Activated CD4-positive, alpha-beta T cell treated with anti-CD3 and anti-CD28 coated beads for 1 hour (primary cell): ENCODE measurements around the gene LUC7L3.

Experiments used
- DNase-seq: peaks from one replicate; pipeline ENCODE4 v3.0.0-alpha.2; 2020

LUC7L3 gene

GRCh38 chr17:50763716-50764475, 44.5 kb downstream of the LUC7L3 start:
- DNase-seq, result no peak

- no peak for DNase-seq
These were observed 45.3 kb downstream of the LUC7L3 start for GRCh38 chr17:50764734-50765149.

GRCh38 chr17:50765454-50766221, 46.2 kb downstream of the LUC7L3 start:
- no peak for DNase-seq

- DNase-seq, result no peak
These were observed 47.0 kb downstream of the LUC7L3 start for GRCh38 chr17:50766222-50767023.

- no peak for DNase-seq
These were observed 47.6 kb downstream of the LUC7L3 start for GRCh38 chr17:50767030-50767429.

- no peak for DNase-seq
These were observed 48.0 kb downstream of the LUC7L3 start, which contains the start of gene ANKRD40CL for GRCh38 chr17:50767446-50767845. Gene ANKRD40CL (minus strand): TSS chr17:50767518. CDS start chr17:50766913, 605 bp downstream.

- no peak for DNase-seq
These were observed 49.0 kb downstream of the LUC7L3 start for GRCh38 chr17:50768346-50768761.

GRCh38 chr17:50769884-50770283, 50.5 kb downstream of the LUC7L3 start:
- DNase-seq, result no peak

GRCh38 chr17:50770346-50770745, 50.9 kb downstream of the LUC7L3 start:
- no peak for DNase-seq

GRCh38 chr17:50771991-50772785, 52.8 kb downstream of the LUC7L3 start:
- DNase-seq, result no peak

GRCh38 chr17:50774225-50774803, 54.9 kb downstream of the LUC7L3 start:
- DNase-seq, result no peak

GRCh38 chr17:50775926-50776325, 56.5 kb downstream of the LUC7L3 start:
- no peak for DNase-seq

- no peak for DNase-seq
These were observed 59.1 kb downstream of the LUC7L3 start for GRCh38 chr17:50778471-50778870.

- DNase-seq, result no peak
These were observed 59.6 kb downstream of the LUC7L3 start for GRCh38 chr17:50778988-50779387.

- DNase-seq, result peak; percentile 17
These were observed 60.4 kb downstream of the LUC7L3 start for GRCh38 chr17:50779747-50780353.

GRCh38 chr17:50781167-50781566, 61.8 kb downstream of the LUC7L3 start:
- DNase-seq, result no peak

GRCh38 chr17:50783193-50783660, 63.8 kb downstream of the LUC7L3 start:
- DNase-seq, result peak; percentile 67

GRCh38 chr17:50783905-50784304, 64.5 kb downstream of the LUC7L3 start:
- no peak for DNase-seq

GRCh38 chr17:50785126-50785525, 65.7 kb downstream of the LUC7L3 start:
- DNase-seq, result no peak

- no peak for DNase-seq
These were observed 66.7 kb downstream of the LUC7L3 start for GRCh38 chr17:50785946-50786570.

- DNase-seq, result no peak
These were observed 67.7 kb downstream of the LUC7L3 start for GRCh38 chr17:50787106-50787505.
